DMS 273 (cell line): ENCODE results near the gene DKK2.

Experiments
- DNase-seq: peaks from one replicate; lab custom pipeline; 2025; ENCODE audit not compliant: unreplicated experiment; lab: John Stamatoyannopoulos, UW

DKK2 gene, protein sequence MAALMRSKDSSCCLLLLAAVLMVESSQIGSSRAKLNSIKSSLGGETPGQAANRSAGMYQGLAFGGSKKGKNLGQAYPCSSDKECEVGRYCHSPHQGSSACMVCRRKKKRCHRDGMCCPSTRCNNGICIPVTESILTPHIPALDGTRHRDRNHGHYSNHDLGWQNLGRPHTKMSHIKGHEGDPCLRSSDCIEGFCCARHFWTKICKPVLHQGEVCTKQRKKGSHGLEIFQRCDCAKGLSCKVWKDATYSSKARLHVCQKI

DNA sequence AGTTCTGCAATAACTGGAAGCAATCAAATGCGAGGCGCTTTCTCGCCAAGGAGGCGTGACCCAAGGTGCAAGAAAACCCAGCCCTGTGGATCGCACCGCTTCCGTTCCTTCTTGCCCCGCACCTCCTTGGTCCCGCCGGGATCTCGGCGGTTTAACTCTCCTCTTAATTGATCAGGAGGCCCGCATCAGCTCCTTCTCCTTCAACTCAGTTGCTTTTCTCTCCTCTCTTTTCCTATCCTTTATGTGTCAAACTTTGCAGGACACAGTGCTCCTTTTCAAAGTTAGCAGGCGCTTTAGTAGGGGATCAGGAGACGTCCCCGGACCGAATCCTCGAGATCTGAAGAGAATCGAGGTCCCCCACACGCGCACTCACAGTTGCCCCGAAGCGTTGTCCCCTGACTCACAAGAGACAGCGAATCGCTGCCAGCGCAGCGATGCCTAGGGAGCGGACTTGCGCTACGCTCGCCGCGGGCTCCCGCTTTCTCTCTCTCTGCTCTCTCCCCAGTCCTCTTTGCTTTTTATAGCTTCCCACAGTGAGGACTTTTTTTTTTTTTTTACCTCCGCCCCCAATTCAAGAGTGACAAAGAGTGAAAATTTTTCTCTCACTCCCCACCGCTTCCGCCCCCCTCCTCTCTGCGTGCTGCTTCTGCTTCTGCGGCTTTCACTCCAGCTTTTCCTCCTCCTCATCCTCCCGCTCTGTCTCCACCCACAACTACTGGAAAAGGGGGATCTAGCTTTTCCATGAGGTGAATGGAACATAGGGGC is at the start of gene DKK2:
Gene DKK2 (minus strand): TSS at position 495 of the 765 bp plus-strand sequence. CDS start 722 bp downstream, outside the sequence.
- peak; percentile 16 for DNase-seq

DNA sequence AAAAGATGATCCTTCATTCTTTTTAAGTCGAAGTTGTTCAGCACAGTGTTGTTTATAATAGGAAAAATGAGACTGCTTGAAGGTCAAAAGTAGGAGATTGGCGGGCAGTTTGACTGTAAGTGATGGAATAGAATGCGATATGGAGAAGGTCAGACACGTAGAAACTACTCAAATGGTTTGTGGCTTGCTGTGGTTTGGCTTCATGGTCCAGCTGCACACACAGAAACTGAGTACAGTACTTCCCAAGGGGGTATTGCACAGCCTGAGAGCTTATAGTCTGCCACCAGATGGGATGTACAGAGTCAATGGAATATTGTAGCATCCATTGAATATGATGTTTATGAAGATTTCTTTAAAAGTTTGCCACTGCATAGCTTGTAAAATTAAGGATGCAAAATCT is 41.1 kb upstream of the DKK2 start:
- DNase-seq = no peak

DNA sequence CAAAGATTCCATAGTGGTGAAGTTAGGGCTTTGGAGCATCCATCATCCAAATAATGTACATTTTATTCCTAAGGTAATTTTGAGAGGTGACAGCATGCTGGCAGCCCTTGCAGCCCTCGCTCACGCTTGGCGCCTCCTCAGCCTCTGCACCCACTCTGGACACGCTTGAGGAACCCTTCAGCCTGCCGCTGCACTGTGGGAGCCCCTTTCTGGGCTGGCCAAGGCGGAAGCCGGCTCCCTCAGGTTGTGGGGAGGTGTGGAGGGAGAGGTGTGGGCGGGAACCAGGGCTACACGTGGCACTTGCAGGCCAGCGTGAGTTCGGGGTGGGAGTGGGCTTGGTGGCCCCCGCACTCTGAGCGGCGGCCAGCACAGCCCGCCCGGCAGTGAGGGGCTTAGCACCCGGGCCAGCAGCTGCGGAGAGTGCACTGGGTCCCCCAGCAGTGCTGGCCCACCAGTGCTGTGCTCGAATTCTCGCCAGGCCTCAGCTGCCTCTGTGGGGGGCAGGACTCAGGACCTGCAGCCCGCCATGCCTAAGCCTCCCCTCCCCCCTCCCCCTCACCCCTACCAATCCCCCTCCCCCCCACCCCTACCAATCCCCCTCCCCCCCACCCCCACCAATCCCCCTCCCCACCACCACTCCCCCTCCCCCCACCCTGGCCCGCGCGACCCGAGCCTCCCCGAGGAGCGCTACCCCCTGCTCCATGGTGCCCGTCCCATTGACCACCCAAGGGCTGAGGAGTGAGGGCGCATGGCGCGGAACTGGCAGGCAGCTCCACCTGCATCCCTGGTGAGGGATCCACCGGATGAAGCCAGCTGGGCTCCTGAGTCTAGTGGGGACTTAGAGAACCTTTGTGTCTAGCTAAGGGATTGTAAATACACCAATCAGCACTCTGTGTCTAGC is 37.0 kb upstream of the DKK2 start:
- DNase-seq = no peak

DNA sequence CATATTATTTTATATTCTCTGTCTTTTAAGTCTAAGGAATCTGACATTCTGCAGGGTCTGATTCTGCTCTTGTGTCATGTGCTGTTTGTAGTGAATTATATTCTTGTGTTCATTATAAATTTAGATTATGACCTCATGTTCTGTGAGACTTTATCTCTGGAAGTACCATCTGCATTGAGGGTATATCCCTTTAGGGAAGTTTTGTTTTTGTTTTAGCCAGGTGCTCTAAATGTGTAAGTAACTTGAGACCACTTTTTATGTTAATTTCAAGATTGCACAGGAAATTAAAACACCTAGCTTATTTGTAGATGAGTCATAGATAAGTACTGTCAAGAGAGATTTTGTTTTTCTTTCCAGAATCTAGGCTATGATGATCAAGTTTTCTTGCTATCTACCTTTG is 35.0 kb upstream of the DKK2 start:
- DNase-seq = no peak

DNA sequence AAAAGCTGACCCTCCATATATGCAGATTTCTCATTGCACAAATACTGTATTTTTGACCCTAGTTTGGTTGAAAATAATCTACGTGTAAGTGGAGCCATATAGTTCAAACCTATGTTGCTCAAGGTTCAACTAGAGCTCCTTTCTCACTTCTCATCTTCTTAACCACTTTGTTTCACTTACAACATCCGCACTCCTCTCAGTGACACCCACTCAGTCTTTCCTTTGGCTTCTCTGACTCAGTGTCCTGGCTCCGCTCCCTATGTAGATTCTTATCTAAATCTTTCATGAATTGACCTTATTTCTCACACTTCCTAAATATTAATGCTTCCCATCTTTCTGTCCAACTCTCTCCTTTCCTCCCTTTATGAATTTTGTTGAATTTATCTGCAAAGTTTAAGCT is 32.9 kb upstream of the DKK2 start:
- no peak for DNase-seq

DNA sequence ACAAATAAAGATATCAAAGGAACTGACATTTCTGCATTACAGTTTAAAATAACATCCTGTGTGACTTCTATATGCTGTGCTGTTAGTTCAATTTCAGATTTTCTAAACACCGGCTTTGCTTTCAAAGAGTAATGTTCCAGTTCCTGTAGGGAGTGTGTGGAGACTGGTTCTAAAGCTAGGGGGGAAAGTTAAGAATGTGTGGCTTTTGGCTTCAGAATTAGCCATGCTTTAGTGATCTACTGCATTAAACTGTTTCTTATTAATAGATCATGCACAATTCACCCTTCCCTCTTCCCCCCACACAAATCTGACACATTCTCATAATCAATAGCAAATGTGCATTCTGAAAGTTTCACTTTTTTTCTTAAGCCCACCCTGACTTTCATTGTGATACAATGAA is 32.0 kb upstream of the DKK2 start:
- no peak for DNase-seq

DNA sequence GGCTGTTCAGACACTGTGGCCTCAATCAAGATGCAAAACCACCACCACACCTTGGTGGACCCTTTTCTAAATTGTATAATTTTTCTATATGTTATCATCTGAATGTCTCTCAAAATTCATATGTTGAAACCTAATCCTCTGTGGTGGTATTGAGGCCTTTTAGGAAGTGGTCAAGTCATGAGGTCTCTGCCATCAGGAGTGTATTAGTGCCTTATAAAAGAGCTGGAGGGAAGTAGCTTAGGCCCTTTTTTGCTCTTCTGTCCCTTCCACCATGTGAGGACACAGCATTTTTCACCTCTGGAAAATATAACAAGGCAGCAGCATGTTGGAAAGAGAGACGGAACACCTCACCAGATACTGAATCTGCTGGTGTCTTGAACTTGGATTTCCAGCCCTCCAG is 30.5 kb upstream of the DKK2 start:
- no peak for DNase-seq

DNA sequence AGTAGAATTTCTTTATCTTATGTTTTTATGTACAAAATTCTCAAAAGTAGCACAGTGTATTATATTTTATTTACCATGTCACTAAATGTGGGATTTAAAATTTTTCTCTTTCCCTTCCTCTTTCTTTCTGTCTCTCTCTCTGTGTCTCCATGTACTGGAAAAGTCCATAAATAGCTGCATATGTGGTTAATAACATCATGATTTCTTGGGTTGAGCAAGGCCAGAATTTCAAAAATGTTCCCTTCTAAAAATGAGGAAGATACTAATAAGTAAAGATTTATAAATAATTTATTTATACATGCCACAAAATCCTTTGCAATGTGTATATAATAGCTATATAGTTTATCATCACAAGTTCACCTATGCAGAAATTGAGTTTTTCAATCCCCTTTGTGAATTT is 29.1 kb upstream of the DKK2 start:
- DNase-seq = no peak

DNA sequence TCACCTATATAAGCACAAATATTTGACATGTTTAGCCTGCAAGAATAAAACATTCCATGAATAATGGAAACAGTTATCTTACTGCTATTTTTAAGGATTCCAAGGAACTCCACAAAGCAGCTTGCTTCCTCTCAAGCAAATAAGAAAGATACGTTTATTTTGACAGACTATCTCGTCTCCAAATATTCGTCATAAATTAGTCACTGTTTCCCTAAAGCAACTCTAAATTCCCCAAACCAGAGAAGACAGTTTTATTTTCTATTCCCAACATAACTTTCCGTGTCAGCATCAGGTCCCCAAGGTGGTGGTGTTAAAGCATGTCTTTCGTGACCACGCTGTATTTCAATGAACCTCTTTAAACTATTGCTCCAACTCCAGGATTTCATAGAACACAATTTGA is 24.3 kb upstream of the DKK2 start:
- no peak for DNase-seq

DNA sequence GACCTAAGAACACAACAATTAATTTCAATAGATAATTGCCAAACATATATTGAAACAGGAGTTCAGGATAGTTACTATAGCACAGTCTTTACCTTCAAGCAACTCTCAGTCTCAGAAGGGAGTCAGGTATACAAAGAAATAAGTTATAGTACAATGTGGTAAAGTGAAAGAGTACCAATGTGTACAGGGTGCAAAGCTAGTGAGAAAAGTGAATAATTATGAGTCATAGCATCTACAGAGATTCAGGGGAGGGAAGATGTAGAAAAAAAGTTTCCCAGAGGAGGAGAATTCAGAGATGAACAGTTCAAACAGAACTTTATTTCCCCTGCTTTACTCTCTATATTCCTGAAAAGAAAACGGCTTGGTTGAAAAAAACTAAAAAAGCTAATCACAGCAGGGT is 22.7 kb upstream of the DKK2 start:
- no peak for DNase-seq

DNA sequence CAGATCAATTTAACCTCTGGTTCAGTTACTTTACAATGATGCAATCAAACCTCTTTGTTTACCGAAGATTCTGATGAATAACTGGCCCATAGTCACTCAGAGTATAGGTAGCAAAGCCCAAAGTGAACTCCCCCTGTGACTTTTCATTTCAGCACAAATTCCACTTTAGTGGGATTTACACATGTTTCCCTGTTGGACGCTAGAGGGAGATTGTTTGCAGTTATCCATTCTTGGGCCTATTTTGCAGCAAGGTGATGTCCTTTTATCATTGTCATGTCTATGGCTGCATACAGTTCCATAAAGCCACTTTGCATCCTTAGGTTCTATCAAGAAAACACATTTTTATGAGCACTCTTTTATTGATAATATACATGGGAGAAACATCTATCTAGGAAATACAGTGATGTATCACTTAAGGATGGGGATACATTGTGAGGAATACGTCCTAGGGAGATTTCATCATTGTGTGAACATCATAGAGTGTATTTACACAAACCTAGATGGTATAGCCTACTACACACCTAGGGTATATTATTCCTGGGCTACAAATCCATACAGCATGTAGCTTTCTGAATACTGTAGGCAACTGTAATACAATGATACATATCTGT is 14.5 kb upstream of the DKK2 start:
- DNase-seq = peak; percentile 13

DNA sequence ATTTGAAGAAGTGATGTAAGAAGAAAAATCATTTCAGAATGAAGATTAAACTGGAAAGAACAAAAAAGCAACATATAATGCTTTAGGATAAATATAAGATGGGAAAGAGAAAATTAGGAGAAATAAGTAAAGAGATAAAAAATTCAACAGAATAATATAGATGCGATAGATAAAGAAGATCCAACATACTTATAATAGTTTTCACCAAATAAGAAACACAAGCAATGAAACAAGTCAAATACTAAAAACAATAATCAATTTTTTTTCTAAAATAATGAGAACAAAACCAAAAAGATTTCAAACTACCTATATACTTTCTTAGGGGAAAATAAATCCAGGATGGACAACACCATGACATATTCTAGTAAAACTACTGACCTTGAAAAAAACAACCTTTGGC is 10.1 kb upstream of the DKK2 start:
- no peak for DNase-seq

DNA sequence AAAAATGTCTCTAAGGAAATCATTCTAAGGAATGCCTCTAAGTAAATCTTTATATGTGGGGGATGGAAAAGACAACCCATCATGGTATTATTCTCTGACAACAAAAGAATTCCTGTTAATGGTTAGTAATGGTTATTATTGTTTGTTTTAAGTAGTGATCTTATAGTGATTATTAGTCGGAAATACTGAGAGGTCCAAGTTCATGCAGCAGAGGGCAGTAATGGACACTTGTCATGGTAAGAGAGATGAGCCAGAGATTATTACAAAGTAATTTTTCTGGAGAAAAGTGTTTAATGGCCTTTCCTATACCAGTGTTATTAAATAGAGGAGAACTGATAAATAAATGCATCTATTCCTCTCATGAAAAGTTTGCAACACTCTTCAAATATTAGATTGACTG is 8.1 kb upstream of the DKK2 start:
- no peak for DNase-seq

DNA sequence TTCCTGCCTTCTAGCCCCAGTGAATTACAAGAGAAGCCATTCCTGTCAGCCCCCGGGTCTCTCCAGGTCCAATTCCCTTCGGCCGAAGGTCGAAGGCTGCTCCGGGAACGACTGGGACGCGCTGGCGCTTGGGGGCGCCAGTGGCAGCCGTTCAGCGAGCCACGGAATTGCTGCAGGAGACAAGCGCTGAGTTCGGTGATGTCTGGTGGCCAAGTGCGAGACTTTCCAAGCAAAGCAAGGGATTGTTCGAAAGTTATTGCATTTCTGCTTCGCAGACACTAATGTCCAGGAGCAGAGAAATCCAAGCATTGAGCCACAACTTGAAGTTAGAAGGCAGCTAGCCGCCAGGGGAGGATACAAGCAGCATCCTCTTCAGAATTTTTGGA is 1.1 kb upstream of the DKK2 start:
- DNase-seq = peak; percentile 28

DNA sequence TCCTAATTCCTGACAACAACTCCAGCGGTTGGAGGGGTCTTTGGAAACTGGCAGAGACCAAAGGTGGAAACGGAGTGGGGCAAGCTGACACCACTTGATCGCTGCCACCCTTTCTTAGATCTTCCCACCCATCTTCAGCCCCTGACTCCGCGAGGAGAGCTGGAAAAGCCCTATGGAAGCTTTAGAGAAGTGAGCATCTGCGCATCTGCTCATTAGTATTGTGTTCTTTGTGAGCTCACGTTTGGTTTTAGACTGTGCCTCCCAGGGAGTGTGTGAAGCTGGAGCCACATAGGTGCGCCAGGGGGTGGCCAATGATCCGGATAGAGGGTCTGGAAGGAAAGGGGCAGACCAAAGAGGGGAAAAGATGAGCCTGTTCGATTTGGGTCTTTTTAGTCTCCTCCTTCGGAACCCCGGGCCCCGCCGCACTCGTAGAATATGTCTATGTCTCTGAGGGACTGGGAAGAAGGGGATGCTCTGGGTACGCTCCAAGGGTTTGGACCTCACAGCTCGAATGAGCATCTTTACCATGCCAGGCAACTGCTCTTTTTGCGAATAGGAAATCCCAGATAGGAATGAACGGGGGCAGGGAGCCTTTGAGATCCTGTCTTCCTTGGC is 578 bp upstream of the DKK2 start:
- peak; percentile 5 for DNase-seq

DNA sequence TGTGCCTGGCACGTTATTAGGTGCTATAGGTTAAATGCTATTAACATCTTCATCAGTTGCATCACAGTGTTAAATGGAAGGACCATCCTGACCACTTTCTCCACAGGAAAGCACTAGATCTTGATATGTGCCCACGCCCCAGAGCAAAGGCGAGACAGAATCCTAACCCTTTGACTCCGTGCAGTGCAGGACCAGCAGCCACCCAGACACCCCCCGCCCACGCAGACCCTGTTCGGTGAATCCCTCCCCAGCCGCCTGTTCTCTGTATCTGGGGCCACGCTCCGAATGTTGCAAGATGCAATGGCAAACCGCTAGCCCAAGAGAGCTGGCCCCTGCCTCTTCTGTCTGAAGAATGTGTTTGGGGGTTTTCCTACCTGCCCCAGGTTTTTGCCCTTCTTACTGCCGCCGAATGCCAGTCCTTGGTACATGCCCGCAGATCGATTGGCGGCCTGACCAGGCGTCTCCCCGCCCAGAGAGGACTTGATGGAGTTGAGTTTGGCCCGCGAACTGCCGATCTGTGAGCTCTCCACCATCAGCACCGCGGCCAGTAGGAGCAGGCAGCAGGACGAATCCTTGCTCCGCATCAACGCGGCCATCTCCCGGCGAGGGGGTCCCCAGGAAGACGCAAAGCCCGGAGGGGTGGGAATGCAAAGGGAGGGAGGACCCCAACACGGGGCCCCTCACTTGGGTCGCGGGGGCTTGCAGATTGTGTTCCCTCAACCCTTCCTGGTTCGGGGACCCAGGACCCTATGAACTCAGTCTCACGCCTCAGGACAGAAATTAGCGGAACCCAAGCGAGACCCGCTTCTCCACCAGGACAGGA is 906 bp downstream of the DKK2 start:
- DNase-seq = peak; percentile 3

DNA sequence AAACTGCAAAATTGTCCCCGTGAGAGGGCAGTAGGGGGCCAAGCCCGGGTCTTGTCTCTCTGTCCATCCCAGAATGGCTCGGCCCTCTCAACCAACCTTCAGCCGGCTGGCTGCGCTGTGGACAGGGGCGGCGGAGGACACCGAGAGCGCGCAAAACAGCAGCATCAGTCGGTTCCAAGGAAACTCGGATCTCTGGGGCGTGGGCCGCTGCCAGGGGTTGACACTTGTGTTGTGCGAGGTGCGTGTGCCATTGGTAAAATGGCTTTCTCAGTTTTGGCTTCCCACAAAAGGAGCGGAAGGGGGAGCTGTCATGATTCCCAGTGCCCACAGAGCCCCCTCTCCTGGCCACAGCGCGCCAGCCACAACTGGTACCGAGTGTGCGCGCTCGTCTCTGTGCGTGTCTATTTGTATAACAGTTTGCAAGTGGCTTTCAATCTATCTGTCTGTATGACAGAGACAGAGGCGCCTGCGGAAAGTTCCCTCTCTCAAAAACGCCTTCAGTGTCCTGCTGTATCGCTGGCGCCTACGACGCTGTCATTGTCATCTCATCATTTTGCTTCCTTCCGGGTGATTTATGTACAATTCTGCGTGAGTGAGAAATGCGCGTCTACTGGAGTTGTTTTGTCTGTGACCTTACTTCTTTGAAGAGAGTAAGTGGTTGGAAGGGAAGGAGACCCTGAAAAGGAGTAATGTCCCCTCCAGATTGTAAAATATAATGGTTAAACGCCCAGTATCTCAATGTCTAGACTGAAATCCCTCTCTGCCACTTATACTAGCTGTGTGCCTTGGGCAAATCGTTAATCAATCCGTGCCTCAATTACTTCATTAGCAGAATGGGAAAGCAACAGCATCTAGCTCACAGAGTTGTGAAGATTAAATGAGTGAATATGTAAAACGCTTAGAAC is 1.8 kb downstream of the DKK2 start:
- DNase-seq = peak; percentile 34

DNA sequence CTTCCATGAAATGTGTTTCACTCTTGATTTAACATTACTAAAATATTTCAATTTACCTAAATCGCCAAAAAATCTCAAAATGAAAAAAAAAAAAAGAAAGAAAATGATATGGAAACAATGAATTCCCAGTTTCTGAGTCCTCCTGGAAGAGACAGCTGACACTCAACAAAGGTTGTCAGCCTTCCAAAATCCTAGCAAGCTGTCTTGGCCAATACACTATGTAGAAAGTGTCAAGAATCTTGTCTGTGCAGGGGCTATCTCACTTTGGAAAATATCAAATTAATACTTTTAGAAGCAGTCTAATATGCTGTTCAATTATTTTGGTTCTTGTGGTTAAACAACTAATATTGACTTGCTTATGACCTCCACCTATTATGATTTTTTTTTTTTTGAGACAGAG is 8.7 kb downstream of the DKK2 start:
- no peak for DNase-seq

DNA sequence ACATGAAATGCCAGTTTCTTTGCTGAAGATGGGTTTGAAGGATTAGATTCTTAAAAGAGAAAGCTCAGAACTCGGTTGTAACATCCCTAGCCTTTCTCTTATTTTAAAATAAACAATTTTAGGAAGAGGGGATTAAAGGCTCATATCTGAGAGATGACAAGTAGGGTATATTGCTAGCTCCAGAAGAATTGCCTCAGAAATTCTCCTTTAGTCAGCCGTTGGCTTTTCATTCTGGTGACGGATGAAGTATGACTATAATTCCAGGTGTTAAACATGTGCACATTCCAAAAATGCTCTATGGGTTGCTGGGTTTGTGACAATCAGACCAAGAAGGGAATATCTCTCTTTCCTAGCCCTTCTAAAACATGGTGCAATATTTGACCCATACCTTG is 17.8 kb downstream of the DKK2 start:
- no peak for DNase-seq
